Stimulated activated CD8-positive, alpha-beta memory T cell treated with anti-CD3 and anti-CD28 coated beads, Interleukin-12 subunit alpha, Interleukin-12 subunit beta, amount 100 ng/mL, for 24 hours (primary cell): ENCODE data around the gene ZBTB17.
"Not testable (repeated sequence)": the region's sequence is repeated elsewhere in the genome, so short reads cannot be mapped to it uniquely, and the experiment has no call there.

Experiments
- DNase-seq: peaks from one replicate; pipeline ENCODE4 v3.0.0-alpha.2; 2020; ENCODE audit errors: extremely low read depth

The ZBTB17 gene

DNA sequence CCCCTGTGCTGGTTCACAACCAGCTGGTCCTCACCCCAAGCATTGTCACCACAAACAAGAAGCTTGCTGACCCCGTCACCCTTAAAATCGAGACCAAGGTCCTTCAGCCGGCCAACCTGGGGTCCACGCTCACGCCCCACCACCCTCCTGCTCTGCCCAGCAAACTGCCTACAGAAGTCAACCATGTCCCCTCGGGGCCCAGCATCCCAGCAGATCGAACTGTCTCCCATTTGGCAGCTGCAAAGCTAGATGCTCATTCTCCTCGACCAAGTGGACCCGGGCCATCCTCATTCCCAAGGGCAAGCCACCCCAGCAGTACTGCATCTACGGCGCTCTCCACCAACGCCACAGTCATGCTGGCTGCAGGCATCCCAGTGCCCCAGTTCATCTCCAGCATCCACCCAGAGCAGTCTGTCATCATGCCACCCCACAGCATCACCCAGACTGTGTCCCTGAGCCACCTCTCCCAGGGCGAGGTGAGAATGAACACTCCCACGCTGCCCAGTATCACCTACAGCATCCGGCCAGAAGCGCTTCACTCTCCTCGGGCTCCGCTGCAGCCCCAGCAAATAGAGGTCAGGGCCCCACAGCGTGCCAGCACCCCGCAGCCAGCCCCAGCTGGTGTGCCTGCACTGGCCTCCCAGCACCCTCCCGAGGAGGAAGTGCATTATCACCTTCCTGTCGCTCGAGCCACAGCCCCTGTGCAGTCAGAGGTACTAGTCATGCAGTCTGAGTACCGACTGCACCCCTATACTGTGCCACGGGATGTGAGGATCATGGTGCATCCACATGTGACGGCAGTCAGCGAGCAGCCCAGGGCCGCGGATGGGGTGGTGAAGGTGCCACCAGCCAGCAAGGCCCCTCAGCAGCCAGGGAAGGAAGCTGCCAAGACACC lies 40.6 kb downstream of the ZBTB17 start:
- no peak for DNase-seq

DNA sequence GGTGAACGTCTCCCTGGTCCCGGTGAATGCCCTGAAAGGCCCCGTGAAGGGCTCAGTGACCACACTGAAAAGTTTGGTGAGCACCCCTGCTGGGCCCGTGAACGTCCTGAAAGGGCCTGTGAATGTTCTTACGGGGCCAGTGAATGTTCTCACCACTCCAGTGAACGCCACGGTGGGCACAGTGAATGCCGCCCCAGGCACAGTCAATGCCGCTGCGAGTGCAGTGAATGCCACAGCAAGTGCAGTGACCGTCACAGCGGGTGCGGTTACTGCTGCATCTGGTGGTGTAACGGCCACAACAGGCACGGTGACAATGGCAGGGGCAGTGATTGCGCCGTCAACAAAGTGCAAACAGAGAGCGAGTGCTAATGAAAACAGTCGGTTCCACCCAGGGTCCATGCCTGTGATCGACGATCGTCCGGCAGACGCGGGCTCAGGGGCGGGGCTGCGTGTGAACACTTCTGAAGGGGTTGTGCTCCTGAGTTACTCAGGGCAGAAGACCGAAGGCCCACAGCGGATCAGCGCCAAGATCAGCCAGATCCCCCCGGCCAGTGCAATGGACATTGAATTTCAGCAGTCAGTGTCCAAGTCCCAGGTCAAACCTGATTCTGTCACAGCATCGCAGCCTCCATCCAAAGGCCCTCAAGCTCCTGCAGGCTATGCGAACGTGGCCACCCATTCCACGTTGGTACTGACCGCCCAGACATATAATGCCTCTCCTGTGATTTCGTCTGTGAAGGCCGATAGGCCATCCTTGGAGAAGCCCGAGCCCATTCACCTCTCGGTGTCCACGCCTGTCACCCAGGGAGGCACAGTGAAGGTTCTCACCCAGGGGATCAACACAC lies 41.5 kb downstream of the ZBTB17 start:
- no peak for DNase-seq

DNA sequence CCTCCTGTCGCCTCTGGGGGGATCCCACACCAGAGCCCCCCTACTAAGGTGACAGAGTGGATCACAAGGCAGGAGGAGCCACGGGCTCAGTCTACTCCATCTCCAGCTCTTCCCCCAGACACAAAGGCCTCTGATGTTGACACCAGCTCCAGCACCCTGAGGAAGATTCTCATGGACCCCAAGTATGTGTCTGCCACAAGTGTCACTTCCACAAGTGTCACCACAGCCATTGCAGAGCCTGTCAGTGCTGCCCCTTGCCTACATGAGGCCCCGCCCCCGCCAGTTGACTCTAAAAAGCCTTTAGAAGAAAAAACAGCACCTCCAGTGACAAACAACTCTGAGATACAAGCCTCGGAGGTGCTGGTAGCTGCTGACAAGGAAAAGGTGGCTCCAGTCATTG lies 42.2 kb downstream of the ZBTB17 start:
- no peak for DNase-seq

DNA sequence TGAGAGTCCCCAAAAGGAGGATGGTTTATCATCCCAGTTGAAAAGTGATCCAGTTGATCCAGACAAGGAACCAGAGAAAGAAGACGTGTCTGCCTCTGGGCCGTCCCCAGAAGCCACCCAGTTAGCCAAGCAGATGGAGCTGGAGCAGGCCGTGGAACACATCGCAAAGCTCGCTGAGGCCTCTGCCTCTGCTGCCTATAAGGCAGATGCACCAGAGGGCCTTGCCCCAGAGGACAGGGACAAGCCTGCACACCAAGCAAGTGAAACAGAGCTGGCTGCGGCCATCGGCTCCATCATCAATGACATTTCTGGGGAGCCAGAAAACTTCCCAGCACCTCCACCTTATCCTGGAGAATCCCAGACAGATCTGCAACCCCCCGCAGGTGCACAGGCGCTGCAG lies 43.3 kb downstream of the ZBTB17 start:
- no peak for DNase-seq

DNA sequence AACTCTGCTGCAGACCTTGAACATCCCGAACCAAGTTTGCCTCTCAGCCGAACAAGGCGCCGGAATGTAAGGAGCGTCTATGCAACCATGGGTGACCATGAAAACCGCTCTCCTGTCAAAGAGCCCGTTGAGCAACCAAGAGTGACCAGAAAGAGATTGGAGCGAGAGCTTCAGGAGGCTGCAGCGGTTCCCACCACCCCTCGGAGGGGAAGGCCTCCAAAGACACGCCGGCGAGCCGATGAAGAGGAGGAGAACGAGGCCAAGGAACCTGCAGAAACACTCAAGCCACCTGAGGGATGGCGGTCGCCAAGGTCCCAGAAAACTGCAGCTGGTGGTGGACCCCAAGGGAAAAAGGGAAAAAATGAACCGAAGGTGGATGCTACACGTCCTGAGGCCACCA lies 44.0 kb downstream of the ZBTB17 start:
- DNase-seq: no peak

DNA sequence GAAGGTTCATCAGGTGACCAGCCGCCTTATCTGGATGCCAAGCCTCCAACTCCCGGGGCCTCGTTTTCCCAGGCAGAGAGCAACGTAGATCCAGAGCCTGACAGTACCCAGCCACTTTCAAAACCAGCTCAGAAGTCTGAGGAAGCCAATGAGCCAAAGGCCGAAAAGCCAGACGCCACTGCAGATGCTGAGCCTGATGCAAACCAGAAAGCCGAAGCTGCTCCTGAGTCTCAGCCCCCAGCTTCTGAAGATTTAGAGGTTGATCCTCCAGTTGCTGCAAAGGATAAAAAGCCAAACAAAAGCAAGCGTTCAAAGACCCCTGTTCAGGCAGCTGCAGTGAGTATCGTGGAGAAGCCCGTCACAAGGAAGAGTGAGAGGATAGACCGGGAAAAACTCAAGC lies 44.5 kb downstream of the ZBTB17 start:
- DNase-seq: no peak

DNA sequence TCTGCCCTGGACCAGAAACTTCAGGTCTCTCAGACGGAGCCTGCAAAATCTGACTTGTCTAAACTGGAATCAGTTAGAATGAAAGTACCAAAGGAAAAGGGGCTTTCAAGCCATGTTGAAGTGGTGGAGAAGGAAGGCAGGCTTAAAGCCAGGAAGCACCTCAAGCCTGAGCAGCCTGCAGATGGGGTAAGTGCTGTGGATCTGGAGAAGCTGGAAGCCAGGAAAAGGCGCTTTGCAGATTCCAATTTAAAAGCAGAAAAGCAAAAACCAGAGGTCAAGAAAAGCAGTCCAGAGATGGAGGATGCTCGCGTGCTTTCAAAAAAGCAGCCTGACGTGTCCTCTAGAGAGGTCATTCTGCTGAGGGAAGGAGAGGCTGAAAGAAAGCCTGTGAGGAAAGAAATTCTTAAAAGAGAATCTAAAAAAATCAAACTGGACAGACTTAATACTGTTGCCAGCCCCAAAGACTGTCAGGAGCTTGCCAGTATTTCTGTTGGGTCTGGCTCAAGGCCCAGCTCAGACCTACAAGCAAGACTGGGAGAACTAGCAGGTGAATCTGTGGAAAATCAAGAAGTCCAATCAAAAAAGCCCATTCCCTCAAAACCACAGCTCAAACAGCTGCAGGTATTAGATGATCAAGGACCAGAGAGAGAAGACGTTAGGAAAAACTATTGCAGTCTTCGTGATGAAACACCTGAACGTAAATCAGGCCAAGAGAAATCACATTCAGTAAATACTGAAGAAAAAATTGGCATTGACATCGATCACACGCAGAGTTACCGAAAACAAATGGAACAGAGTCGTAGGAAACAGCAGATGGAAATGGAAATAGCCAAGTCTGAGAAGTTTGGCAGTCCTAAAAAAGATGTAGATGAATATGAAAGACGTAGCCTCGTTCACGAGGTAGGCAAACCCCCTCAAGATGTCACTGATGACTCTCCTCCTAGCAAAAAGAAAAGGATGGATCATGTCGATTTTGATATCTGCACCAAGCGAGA lies 46.6 kb downstream of the ZBTB17 start:
- DNase-seq: no peak

DNA sequence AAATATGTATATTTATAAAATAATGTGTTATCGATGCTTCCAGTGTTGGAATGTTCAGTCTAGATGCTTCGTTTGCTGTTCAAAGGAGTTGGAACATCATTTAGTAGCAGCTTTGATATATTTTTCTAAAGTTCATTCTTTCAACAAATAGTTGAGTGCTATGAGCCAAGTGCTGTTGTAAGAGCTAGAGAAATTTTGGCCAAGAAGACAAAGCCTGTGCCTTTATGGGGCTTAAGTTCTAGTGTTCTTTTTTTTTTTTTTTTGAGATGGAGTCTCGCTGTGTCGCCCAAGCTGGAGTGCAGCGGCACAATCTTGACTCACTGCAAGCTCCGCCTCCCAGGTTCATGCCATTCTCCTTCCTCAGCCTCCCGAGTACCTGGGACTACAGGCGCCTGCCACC lies 49.5 kb downstream of the ZBTB17 start:
- DNase-seq: not testable (repeated sequence)

DNA sequence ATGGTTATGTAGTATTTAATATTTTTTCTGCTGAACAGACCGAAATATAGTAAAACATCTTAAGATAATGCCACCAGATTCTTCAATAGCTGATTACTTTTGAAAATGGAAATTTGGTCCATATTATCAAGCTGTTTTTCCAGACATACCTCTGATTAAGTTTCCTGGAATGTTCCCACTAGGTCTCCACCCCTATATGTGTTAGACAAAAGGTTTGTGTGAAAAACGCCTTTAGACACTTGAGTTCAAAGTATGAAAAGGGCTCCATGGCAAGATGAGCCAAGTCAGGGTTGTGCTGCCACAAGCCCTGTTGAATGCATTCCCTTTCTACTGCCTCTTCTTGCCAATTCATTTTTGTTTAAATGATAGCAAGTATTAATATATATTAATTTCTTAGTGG lies 52.7 kb downstream of the ZBTB17 start:
- DNase-seq: no peak

DNA sequence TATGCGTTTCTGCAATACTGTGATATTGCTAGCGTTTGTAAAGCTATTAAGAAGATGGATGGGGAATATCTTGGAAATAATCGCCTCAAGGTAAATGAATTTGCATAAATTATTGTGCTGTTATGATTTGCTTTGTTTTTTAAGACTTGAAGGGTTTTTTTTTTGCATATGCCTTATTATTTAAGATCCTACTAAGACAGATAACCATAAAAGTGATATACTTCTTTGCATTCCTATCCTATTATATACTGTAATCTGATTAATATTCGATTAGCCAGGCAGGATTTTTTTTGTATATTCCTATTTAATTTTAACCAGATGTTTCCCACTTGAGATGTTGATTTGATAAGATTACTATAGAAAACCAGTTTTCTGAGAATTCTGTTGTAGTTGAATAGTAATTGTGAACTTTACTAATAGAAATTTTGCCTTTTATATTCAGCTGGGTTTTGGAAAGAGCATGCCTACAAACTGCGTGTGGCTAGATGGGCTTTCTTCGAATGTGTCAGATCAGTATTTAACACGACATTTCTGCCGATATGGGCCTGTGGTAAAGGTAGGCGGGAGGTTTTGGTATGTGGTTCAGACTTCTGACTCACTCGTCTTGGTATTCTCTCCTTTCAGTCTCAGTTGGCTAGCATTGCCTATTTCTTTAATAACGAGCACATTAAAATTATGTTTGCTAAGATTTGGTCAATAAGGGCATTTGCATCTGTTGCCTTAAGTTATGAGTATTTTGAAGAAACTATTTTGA lies 56.8 kb downstream of the ZBTB17 start:
- peak; percentile 32 for DNase-seq

DNA sequence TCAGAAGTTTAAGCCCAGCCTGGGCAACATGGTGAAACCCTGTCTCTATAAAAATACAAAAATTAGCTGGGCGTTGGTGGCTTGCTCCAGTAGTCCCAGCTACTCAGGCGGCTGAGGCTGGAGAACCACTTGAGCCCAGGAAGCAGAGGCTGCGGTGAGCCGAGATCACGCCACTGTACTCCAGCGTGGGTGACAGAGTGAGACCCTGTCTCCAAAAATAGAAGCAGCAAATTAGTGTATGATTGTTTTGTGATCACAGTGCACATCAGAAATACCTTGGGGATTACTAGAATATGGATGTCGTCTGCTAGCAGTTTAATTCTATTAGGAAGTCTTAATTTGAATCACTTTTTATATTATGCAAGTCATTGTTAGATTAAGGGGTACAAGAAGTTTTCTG lies 59.0 kb downstream of the ZBTB17 start:
- no peak for DNase-seq

DNA sequence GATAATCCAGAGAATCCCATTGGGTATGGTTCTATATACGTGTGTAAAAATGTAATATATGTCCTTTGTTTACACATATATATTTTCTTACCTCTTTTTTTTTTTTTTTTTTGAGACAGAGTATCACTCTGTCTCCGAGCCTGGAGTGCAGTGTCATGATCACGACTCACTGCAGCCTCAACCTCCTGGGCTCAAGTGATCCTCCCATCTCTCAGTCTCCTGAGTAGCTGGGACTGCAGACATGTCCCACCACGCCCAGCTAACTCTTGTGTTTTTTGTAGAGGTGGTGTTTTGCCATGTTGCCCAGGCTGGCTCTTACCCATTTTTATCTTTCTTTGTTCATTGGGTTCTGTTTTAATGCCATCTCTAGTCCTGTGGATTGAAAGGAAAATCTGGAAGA lies 59.5 kb downstream of the ZBTB17 start:
- DNase-seq: no peak

DNA sequence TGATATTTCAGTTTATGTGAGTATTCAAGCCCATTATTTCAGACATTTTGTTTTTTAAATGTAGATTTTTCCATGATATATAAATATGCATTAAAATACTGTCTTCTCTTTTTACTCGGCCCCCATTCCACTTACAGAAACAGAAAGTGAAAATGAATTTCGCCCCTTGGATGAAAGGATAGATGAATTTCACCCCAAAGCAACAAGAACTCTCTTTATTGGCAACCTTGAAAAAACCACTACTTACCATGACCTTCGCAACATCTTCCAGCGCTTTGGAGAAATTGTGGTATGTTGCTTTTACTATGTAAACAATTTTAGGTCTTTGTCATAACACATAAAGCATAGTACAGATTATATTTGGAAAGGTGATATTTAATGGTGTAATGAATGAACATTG lies 59.9 kb downstream of the ZBTB17 start:
- DNase-seq: no peak

DNA sequence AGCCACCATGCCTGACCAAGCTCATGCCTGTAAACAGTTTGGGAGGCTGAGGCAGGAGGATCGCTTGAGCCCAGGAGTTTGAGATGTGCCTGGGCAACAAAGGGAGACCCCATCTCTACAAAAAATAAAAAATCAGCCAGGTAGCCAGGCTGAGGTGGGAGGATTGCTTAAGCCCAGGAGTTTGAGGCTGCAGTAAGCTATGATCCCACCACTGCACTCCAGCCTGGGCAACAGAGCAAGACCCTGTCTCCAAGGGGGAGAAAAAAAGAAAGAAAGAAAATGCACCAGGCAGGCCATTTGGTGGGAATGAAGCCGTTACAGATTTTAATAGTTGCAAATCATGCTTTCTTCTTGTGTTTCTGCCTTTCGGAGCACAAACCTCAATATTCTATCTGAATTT lies 62.3 kb downstream of the ZBTB17 start:
- DNase-seq: not testable (repeated sequence)

DNA sequence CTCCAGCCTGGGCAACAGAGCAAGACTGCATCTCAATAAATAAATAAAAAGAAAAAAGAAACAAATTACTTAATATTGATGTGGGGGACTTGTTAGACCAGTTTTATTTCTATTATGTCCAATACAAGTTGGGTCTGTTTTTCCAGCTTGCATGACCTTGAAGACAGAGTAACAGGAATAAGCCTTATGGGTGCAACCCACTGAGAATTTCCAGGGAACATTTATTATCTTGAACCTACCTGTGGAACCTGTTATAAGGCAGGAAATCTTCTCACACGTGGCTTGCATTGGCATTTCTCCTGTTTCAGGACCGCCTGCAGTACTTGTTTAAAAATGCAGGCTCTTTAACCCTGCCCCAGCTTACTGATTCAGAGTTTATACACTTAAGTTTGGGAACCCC lies 64.0 kb downstream of the ZBTB17 start:
- no peak for DNase-seq

DNA sequence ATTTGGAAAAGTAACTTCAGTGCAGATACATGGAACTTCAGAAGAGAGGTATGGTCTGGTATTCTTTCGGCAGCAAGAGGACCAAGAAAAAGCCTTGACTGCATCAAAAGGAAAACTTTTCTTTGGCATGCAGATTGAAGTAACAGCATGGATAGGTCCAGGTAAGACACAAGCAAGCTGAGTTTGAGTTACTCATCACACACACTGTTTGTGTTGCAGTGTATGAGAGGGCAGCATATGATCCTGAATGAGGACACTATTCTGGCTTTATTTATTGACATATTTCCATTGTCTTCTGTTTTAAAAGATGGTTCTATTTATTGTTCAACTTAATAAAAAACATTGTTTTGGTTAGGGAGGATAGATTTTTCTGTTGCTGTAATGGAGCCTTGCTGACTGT lies 64.8 kb downstream of the ZBTB17 start:
- DNase-seq: no peak

DNA sequence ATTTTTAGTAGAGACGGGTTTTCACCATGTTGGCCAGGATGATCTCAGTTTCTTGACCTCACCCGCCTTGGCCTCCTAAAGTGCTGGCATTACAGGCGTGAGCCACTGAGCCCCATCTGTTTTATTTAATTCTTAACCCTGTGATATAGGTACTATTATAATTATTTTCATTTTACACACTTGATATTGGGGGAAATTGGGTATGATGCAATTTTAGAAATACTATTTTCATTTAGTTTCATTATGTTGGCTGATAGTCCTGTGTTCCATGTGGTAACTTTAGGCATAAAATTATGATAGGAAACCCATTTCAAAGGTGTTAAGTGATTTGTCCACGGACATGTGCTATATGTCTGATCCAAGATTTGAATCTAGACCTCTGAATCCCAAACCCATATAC lies 67.3 kb downstream of the ZBTB17 start:
- no peak for DNase-seq

DNA sequence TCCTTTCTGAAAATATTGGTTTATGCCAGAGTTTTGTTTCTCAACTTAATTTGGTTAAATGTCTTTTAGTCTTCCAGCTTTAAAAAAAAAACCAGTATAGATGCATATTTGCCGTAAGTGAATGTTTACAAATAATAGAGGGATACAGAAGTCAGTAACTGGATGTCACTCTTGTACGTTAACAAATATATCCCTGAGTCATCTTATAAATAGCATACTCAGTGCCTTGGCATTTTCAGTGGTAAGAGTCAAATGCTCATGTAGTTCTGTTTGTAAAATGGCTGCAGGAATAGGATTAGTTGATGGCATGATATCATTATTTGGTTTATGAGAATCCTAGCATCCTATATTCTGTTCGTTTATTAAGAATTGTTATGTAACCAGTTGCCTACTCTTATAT lies 73.0 kb downstream of the ZBTB17 start:
- DNase-seq: no peak

DNA sequence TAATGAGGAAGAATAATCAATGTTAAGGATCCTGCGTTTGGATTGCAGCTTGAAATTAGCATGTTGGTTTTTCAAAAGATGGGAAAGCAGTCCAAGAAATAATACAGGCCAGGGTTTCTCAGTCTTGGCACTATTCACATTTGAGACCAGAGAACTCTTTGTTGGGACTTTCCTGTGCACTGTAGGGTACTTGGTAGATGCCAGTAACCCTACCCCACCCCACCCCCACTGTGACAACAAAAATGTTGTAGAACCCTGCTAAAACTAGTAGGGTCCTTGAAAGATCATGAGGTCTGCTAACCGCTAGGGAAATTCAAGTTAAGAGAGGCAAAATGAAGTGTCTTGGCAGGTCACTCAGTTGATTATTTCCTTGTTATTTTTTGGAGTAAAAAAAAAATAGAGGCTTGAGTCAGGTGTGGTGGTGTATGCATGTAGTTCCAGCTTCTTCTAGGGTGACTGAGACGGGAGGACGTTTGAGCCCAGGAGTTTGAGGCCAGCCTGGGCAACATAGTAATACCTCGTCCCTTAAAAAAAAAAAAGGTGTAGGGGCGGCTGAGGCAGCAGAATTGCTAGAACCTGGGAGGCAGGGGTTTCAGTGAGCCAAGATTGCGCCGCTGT lies 75.1 kb downstream of the ZBTB17 start:
- DNase-seq: no peak

DNA sequence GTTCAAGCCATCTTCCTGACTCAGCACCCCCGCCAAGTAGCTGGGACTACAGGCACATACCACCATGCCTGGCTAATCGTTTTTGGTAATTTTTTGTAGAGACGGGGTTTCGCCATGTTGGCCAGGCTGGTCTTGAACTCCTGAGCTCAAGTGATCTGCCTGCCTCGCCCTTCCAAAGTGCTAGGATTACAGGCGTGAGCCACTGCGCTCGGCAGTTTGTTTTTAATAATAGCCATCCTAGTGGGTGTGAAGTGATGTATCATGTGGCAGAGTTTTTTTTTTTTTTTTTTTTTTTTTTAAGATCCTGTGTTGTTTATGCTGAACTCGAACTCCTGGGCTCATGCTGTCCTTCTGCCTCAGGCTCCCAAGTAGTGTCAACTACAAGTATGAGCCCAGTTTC lies 76.6 kb downstream of the ZBTB17 start:
- DNase-seq: no peak
